DMS 273 treated with DMSO at 0.1 percent for 48 hours (cell line): ENCODE results near the gene TMEM88.

Experiments used
- DNase-seq: peaks from one replicate; lab custom pipeline; 2025; lab: John Stamatoyannopoulos, UW

TMEM88 gene

GRCh38 chr17:7833011-7833794 is 21.7 kb upstream of the TMEM88 start:
- DNase-seq, result no peak

- peak; percentile 54 for DNase-seq
These were observed 20.9 kb upstream of the TMEM88 start, which contains the start of gene KDM6B for GRCh38 chr17:7833795-7834541. Gene KDM6B (plus strand): TSS chr17:7834217. CDS start chr17:7845555, 11,338 bp downstream.

GRCh38 chr17:7834542-7834956 is 20.3 kb upstream of the TMEM88 start:
- no peak for DNase-seq

- peak; percentile 89 for DNase-seq
These were observed 19.7 kb upstream of the TMEM88 start for GRCh38 chr17:7834957-7835813.

GRCh38 chr17:7835814-7836595 is 18.9 kb upstream of the TMEM88 start:
- DNase-seq, result peak; percentile 61

- DNase-seq, result peak; percentile 92
These were observed 18.1 kb upstream of the TMEM88 start for GRCh38 chr17:7836596-7837407.

GRCh38 chr17:7837408-7838088 is 17.3 kb upstream of the TMEM88 start:
- no peak for DNase-seq

GRCh38 chr17:7838090-7839075 is 16.5 kb upstream of the TMEM88 start:
- DNase-seq, result peak; percentile 46

GRCh38 chr17:7839190-7839875 is 15.5 kb upstream of the TMEM88 start:
- no peak for DNase-seq

GRCh38 chr17:7839876-7840261 is 15.0 kb upstream of the TMEM88 start:
- DNase-seq, result no peak

- DNase-seq, result no peak
These were observed 14.4 kb upstream of the TMEM88 start for GRCh38 chr17:7840441-7840840.

GRCh38 chr17:7840875-7841274 is 14.0 kb upstream of the TMEM88 start:
- DNase-seq, result no peak

- DNase-seq, result no peak
These were observed 13.4 kb upstream of the TMEM88 start for GRCh38 chr17:7841396-7841914.

- peak; percentile 64 for DNase-seq
These were observed 12.9 kb upstream of the TMEM88 start for GRCh38 chr17:7841915-7842379.

GRCh38 chr17:7842380-7843256 is 12.2 kb upstream of the TMEM88 start:
- DNase-seq, result peak; percentile 15

GRCh38 chr17:7843257-7843535 is 11.7 kb upstream of the TMEM88 start:
- DNase-seq, result no peak
